Fibroblast of lung (primary cell): ENCODE data around the gene FRMD4A. TPM values are rescaled to one million over a fixed set of nuclear protein-coding genes. Genes with fewer than 3 reads are reported as not detected.

ENCODE experiments used
- DNase-seq, 2 donors: peaks; one replicate each; pipeline versions ENCODE4 v3.0.0 to v3.0.0-alpha.2; 2010; ENCODE audit warnings: low read depth in 2 of 2
- H2AFZ ChIP-seq: 2 replicates; pipeline ENCODE4 v1.5.1; 2012; ENCODE audit warnings: low read length, control low read depth, inconsistent platforms
- H3K27ac ChIP-seq: 2 replicates; pipeline ENCODE4 v1.5.1; 2011; ENCODE audit warnings: low read length, control low read depth; ENCODE audit not compliant: insufficient read depth
- H3K27me3 ChIP-seq: 2 replicates; pipeline ENCODE4 v1.5.1; 2011; ENCODE audit warnings: mild to moderate bottlenecking, low read length; ENCODE audit not compliant: control insufficient read depth, insufficient read depth
- H3K36me3 ChIP-seq: 2 replicates; pipeline ENCODE4 v1.5.1; 2011; ENCODE audit warnings: low read length; ENCODE audit not compliant: control insufficient read depth, insufficient read depth
- H3K4me1 ChIP-seq: 2 replicates; pipeline ENCODE4 v1.5.1; 2011; ENCODE audit warnings: low read length; ENCODE audit not compliant: control insufficient read depth, insufficient read depth; ENCODE audit errors: extremely low read depth
- H3K4me2 ChIP-seq: 2 replicates; pipeline ENCODE4 v1.5.1; 2011; ENCODE audit warnings: low read length, control low read depth; ENCODE audit not compliant: insufficient read depth; ENCODE audit errors: extremely low read depth
- H3K4me3 ChIP-seq, 4 experiments: fragments of 200-600 bp in 1 of 4; sonication (generic) in 1 of 4; replicated peaks in 1 of 4; 2 replicates each; pipeline ENCODE4 v1.5.1; 2011 to 2016; ENCODE audit warnings: low read length in 4 of 4, low read depth in 3 of 4, mild to moderate bottlenecking in 3 of 4, control low read depth in 2 of 4, inconsistent platforms in 1 of 4, mixed read lengths in 1 of 4; ENCODE audit not compliant: insufficient read depth in 1 of 4; ENCODE audit errors: control extremely low read depth in 1 of 4
- H3K79me2 ChIP-seq: 2 replicates; pipeline ENCODE4 v1.5.1; 2012; ENCODE audit warnings: mild to moderate bottlenecking, low read length, inconsistent platforms; ENCODE audit not compliant: control insufficient read depth, insufficient read depth
- H3K9ac ChIP-seq: 2 replicates; pipeline ENCODE4 v1.5.1; 2011; ENCODE audit warnings: mild to moderate bottlenecking, low read length, control low read depth; ENCODE audit not compliant: insufficient read depth
- H3K9me3 ChIP-seq: 2 replicates; pipeline ENCODE4 v1.5.1; 2012; ENCODE audit warnings: low read depth, low read length; ENCODE audit not compliant: control insufficient read depth, insufficient read depth
- H4K20me1 ChIP-seq: 2 replicates; pipeline ENCODE4 v1.5.1; 2011; ENCODE audit warnings: low read length; ENCODE audit not compliant: control insufficient read depth, insufficient read depth; ENCODE audit errors: extremely low read depth
- EZH2 ChIP-seq: IDR thresholded peaks from 2 replicates; pipeline ENCODE4 v1.5.1; 2012; ENCODE audit warnings: low read length, control low read depth, mild to moderate bottlenecking; ENCODE audit errors: missing control alignments
- polyA plus RNA-seq, 2 donors: library from polyadenylated mRNA; depleted of rRNA in 1 of 2; stranded (reverse) in 1 of 2; unstranded in 1 of 2; fragments of >200 nt; gene quantifications; 2 replicates each; pipeline ENCODE4 v1.2.1, GENCODE V29; 2011 to 2012; ENCODE audit warnings: missing spikeins in 1 of 2
- total RNA-seq: library from RNA; depleted of rRNA; stranded (reverse); fragments of >200 nt; gene quantifications from 2 replicates; pipeline ENCODE4 v1.2.1, GENCODE V29; 2014
- TF ChIP-seq, protein P1 (sequence below), 2 donors: IDR thresholded peaks in 1 of 2; conservative IDR thresholded peaks in 1 of 2; 1 replicate in 1 of 2; 2 replicates in 1 of 2; pipeline ENCODE4 v1.5.1; 2011 to 2012; ENCODE audit warnings: low read length in 2 of 2, control low read depth in 1 of 2, inconsistent platforms in 1 of 2, low read depth in 1 of 2, mild to moderate bottlenecking in 1 of 2

Gene FRMD4A
- total and polyA plus RNA-seq, 2 donors (not counting 1 experiment from before 2014, with no cell fraction given), result 26.9 to 63.6 TPM

DNA sequence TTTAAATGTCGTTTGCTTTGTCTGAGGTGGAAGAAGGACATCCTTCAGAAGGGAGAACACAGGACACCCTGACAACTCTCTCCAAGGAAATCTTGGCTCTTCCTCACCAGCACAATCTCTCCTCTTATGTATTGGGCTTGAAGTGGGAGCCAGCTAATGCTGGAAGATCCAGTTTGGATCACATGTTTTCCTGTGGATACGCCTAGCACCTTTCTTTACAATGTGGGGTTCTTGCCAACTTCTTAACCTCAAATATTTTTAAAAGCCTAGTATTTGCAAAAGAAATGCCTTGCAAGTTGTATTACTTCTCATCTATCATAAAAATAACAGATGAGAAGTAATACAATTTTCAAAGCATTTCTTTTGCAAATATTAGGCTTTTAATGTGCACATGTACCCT lies 76.4 kb downstream of the FRMD4A start:
- no peaks in the 10 kb centered on the region for H4K20me1 ChIP-seq
- no peaks in the 10 kb centered on the region for H3K9me3 ChIP-seq
- H3K36me3 ChIP-seq, result no peaks in the 10 kb centered on the region
- H3K27me3 ChIP-seq, result peaks cover 7% of the 10 kb centered on the region
- no peak overlapping the region for H3K4me3 ChIP-seq
- no peak overlapping the region for H3K9ac ChIP-seq
- peak in 1 of 2 donors; percentile 79 for DNase-seq
- no peaks in the 10 kb centered on the region for H3K79me2 ChIP-seq
- no peak overlapping the region for H2AFZ ChIP-seq
- TF ChIP-seq, protein P1, sequence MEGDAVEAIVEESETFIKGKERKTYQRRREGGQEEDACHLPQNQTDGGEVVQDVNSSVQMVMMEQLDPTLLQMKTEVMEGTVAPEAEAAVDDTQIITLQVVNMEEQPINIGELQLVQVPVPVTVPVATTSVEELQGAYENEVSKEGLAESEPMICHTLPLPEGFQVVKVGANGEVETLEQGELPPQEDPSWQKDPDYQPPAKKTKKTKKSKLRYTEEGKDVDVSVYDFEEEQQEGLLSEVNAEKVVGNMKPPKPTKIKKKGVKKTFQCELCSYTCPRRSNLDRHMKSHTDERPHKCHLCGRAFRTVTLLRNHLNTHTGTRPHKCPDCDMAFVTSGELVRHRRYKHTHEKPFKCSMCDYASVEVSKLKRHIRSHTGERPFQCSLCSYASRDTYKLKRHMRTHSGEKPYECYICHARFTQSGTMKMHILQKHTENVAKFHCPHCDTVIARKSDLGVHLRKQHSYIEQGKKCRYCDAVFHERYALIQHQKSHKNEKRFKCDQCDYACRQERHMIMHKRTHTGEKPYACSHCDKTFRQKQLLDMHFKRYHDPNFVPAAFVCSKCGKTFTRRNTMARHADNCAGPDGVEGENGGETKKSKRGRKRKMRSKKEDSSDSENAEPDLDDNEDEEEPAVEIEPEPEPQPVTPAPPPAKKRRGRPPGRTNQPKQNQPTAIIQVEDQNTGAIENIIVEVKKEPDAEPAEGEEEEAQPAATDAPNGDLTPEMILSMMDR (conservative IDR thresholded peaks at IDR 0.05 in 1 of 2, IDR thresholded peaks at IDR 0.05 in 1 of 2; ENCODE audit: low read depth in 1 of 2, low read length in 2 of 2), result no peak
- no peak for TF ChIP-seq EZH2
- H3K27ac ChIP-seq, result no peak overlapping the region
- no peak overlapping the region for H3K4me2 ChIP-seq
- H3K4me1 ChIP-seq, result no peaks in the 10 kb centered on the region

DNA sequence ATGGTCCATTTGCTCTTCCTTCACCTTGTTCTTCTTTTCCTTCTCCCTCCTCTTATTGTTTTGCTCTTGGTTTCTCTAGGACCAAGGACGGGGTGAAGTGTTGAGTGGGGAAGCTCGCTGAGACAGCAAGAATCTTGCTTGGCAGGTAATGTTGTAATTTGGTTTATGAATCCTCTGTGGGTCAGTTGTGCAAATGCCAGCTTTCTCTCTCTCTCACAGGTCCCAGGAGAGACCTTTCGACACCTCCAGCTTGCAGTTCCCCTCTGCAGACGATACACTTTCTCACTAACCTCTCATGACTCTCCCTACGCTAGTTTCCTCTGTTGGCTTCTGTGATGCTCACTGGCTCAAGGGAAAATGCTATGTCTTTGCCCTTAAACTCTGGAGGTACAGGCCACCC lies 77.0 kb downstream of the FRMD4A start:
- H3K27me3 ChIP-seq, result peaks cover 7% of the 10 kb centered on the region
- no peak for TF ChIP-seq EZH2
- TF ChIP-seq, protein P1 (conservative IDR thresholded peaks at IDR 0.05 in 1 of 2, IDR thresholded peaks at IDR 0.05 in 1 of 2; ENCODE audit: low read depth in 1 of 2, low read length in 2 of 2), result no peak
- no peak overlapping the region for H3K4me2 ChIP-seq

DNA sequence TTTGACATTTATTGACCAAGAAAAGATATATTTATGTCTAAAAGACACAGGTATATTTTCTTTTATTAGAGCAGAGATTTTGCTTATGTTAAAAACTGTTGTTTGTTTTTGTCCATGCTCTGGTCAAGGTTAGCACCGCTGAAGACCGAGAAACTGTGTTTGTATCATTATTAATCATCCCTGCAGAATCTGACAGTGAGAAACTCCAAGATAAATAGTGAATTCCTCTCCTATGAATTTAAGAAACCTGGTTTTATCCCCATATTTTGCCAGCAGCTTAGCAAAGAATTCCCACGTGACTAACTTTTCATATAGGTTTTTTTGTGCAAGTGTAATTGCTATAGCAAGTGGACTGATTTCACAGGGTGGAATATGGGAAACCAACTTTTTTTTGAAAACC lies 77.6 kb downstream of the FRMD4A start:
- no peak overlapping the region for H3K9ac ChIP-seq
- peak in 1 of 2 donors; percentile 62 for DNase-seq
- H3K4me2 ChIP-seq, result no peak overlapping the region
- no peaks in the 10 kb centered on the region for H4K20me1 ChIP-seq
- H3K79me2 ChIP-seq, result no peaks in the 10 kb centered on the region
- no peak overlapping the region for H3K4me3 ChIP-seq
- no peak overlapping the region for H3K27ac ChIP-seq
- no peaks in the 10 kb centered on the region for H3K4me1 ChIP-seq
- H3K36me3 ChIP-seq, result no peaks in the 10 kb centered on the region
- no peak overlapping the region for H2AFZ ChIP-seq
- H3K9me3 ChIP-seq, result no peaks in the 10 kb centered on the region
- TF ChIP-seq, protein P1 (conservative IDR thresholded peaks at IDR 0.05 in 1 of 2, IDR thresholded peaks at IDR 0.05 in 1 of 2; ENCODE audit: low read depth in 1 of 2, low read length in 2 of 2), result no peak
- no peak for TF ChIP-seq EZH2
- peaks cover 7% of the 10 kb centered on the region for H3K27me3 ChIP-seq

More for the DNA sequence above, 77.0 kb downstream of the FRMD4A start:
- no peaks in the 10 kb centered on the region for H3K36me3 ChIP-seq
- no peaks in the 10 kb centered on the region for H3K4me1 ChIP-seq
- no peak overlapping the region for H2AFZ ChIP-seq
- no peaks in the 10 kb centered on the region for H3K79me2 ChIP-seq
- no peak overlapping the region for H3K9ac ChIP-seq
- no peaks in the 10 kb centered on the region for H4K20me1 ChIP-seq
- no peak overlapping the region for H3K4me3 ChIP-seq
- no peak for DNase-seq
- no peaks in the 10 kb centered on the region for H3K9me3 ChIP-seq
- H3K27ac ChIP-seq, result no peak overlapping the region
